HepG2 (cell line): ENCODE results near the gene CPLANE2. TPM values are rescaled to one million over a fixed set of nuclear protein-coding genes. Genes with fewer than 3 reads are reported as not detected.
A peak's percentile ranks its signal among the peaks of the same experiment; 100 is the strongest.

Source experiments
- ATAC-seq: fragments of 200-7000 bp; cut with Tn5 transposase; 3 replicates; pipeline ENCODE4 v1.9.1; 2020; ENCODE audit warnings: mild to moderate bottlenecking, moderate library complexity
- BruUV-seq: library from RNA; stranded (reverse); fragments of 400-500 nt; replicated peaks from 2 replicates; lab custom pipeline; 2021; lab: Mats Ljungman, UMichigan
- CTCF ChIA-PET: fragments of 300-600 bp; formaldehyde crosslinking; extraction: SDS; loops from one replicate; lab custom pipeline; 2021; ENCODE audit warnings: low total read pairs, inconsistent platforms, low intra/inter-chr PET ratio; lab: Yijun Ruan, JAX
- POLR2A ChIA-PET: fragments of 350-600 bp; sonication (Branson Sonifier 250); formaldehyde crosslinking; loops from one replicate; lab custom pipeline; 2020; ENCODE audit warnings: antibody characterized with exemption, inconsistent platforms; lab: Yijun Ruan, JAX
- DNase-seq: peaks from one replicate; pipeline ENCODE4 v3.0.0-alpha.2; 2015; ENCODE audit warnings: low spot score
- FAIRE-seq: peaks from 3 replicates; lab custom pipeline; 2011; peaks lifted over from hg19 to GRCh38; lab: Jason Lieb, UNC
- H2AFZ ChIP-seq: one replicate; pipeline ENCODE4 v1.6.1; 2011; ENCODE audit warnings: low read length, inconsistent platforms
- H3K27ac ChIP-seq: fragments of 300-600 bp; 3 replicates; pipeline ENCODE4 v1.8.0; 2011; ENCODE audit warnings: mixed run types, mild to moderate bottlenecking, mixed read lengths, low read length, inconsistent platforms; ENCODE audit not compliant: insufficient read depth; ENCODE audit errors: extremely low read length
- H3K27me3 ChIP-seq, 2 experiments: fragments of 200-600 bp in 1 of 2; 2 replicates in 1 of 2; 3 replicates in 1 of 2; pipeline versions ENCODE4 v1.6.0 to v1.8.0; 2011; ENCODE audit warnings: low read length in 2 of 2, mild to moderate bottlenecking in 2 of 2, moderate library complexity in 2 of 2, inconsistent platforms in 1 of 2; ENCODE audit not compliant: insufficient read depth in 2 of 2, control insufficient read depth in 1 of 2
- H3K36me3 ChIP-seq, 2 experiments: fragments of 200-600 bp in 1 of 2; replicated peaks in 1 of 2; 2 replicates in 1 of 2; 3 replicates in 1 of 2; pipeline versions ENCODE4 v1.5.1 to v1.8.0; 2011; ENCODE audit warnings: low read length in 2 of 2, inconsistent platforms in 1 of 2; ENCODE audit not compliant: insufficient read depth in 2 of 2, control insufficient read depth in 1 of 2
- H3K4me1 ChIP-seq: 2 replicates; pipeline ENCODE4 v1.5.1; 2012; ENCODE audit warnings: low read length, inconsistent platforms; ENCODE audit not compliant: insufficient read depth
- H3K4me2 ChIP-seq: 2 replicates; pipeline ENCODE4 v1.6.0; 2011; ENCODE audit warnings: low read depth, low read length, inconsistent platforms
- H3K4me3 ChIP-seq, 3 experiments: fragments of 200-600 bp in 1 of 3; sonication (generic), shearing (Covaris generic) in 1 of 3; replicated peaks in 1 of 3; 2 replicates each; pipeline ENCODE4 v1.5.1; 2011 to 2016; ENCODE audit warnings: low read length in 3 of 3, inconsistent platforms in 2 of 3, low read depth in 2 of 3, mild to moderate bottlenecking in 2 of 3, control low read depth in 1 of 3, mixed read lengths in 1 of 3; ENCODE audit not compliant: insufficient read depth in 1 of 3
- H3K79me2 ChIP-seq: one replicate; pipeline ENCODE4 v1.6.1; 2011; ENCODE audit warnings: low read length, inconsistent platforms; ENCODE audit not compliant: insufficient read depth
- H3K9ac ChIP-seq: 2 replicates; pipeline ENCODE4 v1.6.0; 2011; ENCODE audit warnings: mild to moderate bottlenecking, low read depth, low read length, inconsistent platforms; ENCODE audit not compliant: insufficient read depth
- H3K9me3 ChIP-seq: 2 replicates; pipeline ENCODE4 v1.5.1; 2012; ENCODE audit warnings: mild to moderate bottlenecking, low read length
- H4K20me1 ChIP-seq: 2 replicates; pipeline ENCODE4 v1.6.0; 2011; ENCODE audit warnings: inconsistent platforms, mild to moderate bottlenecking, low read length, moderate library complexity; ENCODE audit not compliant: insufficient read depth
- ATRX ChIP-seq: sonication (generic); formaldehyde crosslinking; IDR thresholded peaks from 2 replicates; pipeline ENCODE4 v1.4.0; 2020; ENCODE audit warnings: missing genetic modification reagents, borderline replicate concordance
- HNRNPL ChIP-seq: fragments of 200-400 bp; formaldehyde crosslinking; IDR thresholded peaks from 2 replicates; pipeline ENCODE4 v1.6.1; 2017; ENCODE audit warnings: mild to moderate bottlenecking, low read depth, low read length
- THAP11 ChIP-seq: IDR thresholded peaks from 2 replicates; pipeline ENCODE4 v1.6.1; 2016; ENCODE audit warnings: missing biosample characterization, missing genetic modification reagents
- XBP1 ChIP-seq: sonication (generic); formaldehyde crosslinking; IDR thresholded peaks from 2 replicates; pipeline ENCODE4 v1.5.0; 2020; ENCODE audit warnings: missing genetic modification reagents
- ZBTB33 ChIP-seq: sonication (generic); formaldehyde crosslinking; IDR thresholded peaks from 2 replicates; pipeline ENCODE4 v1.4.0; 2020; ENCODE audit warnings: missing genetic modification reagents
- ZBTB38 ChIP-seq: sonication (generic); formaldehyde crosslinking; IDR thresholded peaks from 2 replicates; pipeline ENCODE4 v1.5.1; 2020; ENCODE audit warnings: mild to moderate bottlenecking, missing genetic modification reagents
- ZFP82 ChIP-seq: sonication (generic); formaldehyde crosslinking; IDR thresholded peaks from 2 replicates; pipeline ENCODE4 v1.5.1; 2020; ENCODE audit warnings: mild to moderate bottlenecking, missing genetic modification reagents, borderline replicate concordance
- ZKSCAN5 ChIP-seq: sonication (generic); formaldehyde crosslinking; IDR thresholded peaks from 2 replicates; pipeline ENCODE4 v1.5.1; 2020; ENCODE audit warnings: mild to moderate bottlenecking, missing genetic modification reagents
- ZNF143 ChIP-seq: sonication (generic); formaldehyde crosslinking; IDR thresholded peaks from 2 replicates; pipeline ENCODE4 v1.4.0; 2020; ENCODE audit warnings: missing genetic modification reagents
- ZNF781 ChIP-seq: sonication (generic); formaldehyde crosslinking; IDR thresholded peaks from 2 replicates; pipeline ENCODE4 v1.5.1; 2020; ENCODE audit warnings: borderline replicate concordance, mild to moderate bottlenecking, missing genetic modification reagents; ENCODE audit errors: not compliant biosample characterization
- WGBS: methylation state at CpG from one replicate; pipeline ENCODE4 v1.1.6; 2017; ENCODE audit warnings: low lambda C conversion rate; 5-methylcytosine and 5-hydroxymethylcytosine counted together
- in situ Hi-C: cut with HindIII; loops from 2 replicates; pipeline ENCODE4 v1.10.0; 2017; ENCODE audit warnings: low pct_unique_long_range_greater_than_20kb; ENCODE audit not compliant: extremely low pct_ligation_motif_present
- intact Hi-C: fragments of 100-400 bp; cut with micrococcal nuclease; formaldehyde crosslinking; loops from one replicate; pipeline ENCODE4 v1.10.0; 2022; ENCODE audit not compliant: unreplicated experiment
- polyA plus RNA-seq, 8 experiments: library from polyadenylated mRNA; depleted of rRNA in 3 of 8; stranded (reverse) in 7 of 8; unstranded in 1 of 8; fragments of >200 nt; fragmentation: Illumina TruSeq in 4 of 8; extraction: Trizol in 4 of 8; gene quantifications; 2 replicates each; pipeline versions ENCODE4 v1.2.1 to v1.2.3, GENCODE V29; 2011 to 2016; ENCODE audit warnings: low read depth in 4 of 8, missing spikeins in 1 of 8, mixed read lengths in 1 of 8; ENCODE audit not compliant: insufficient read depth in 1 of 8
- total RNA-seq, 5 experiments: library from RNA; depleted of rRNA; stranded (reverse); fragments of >200 nt; fragmentation: Illumina TruSeq; extraction: Trizol; gene quantifications; 2 replicates each; pipeline ENCODE4 v1.2.3, GENCODE V29; 2016; ENCODE audit warnings: low read depth in 1 of 5

CPLANE2 gene
- total and polyA plus RNA-seq, 2 of the 13 experiments (the other 11 are each of a cell fraction or from before 2014, with no cell fraction given): 0.29 to 1.6 TPM

- 61% methylated on average over 24 of the region's 35 CpGs for WGBS
- intact Hi-C loops: no loop called here
- Histone ChIP-seq H2AFZ (no peak overlapping the region), H3K9me3 (no peaks in the 10 kb centered on the region), H3K4me2 (no peak overlapping the region), H3K36me3 (no peaks in the 10 kb centered on the region), H3K27me3 (peaks cover under 1 to 1% of the 10 kb centered on the region in 2 experiments; a peak in 3 of 5 replicates), H3K4me3 (no peak overlapping the region), H3K79me2 (no peaks in the 10 kb centered on the region), H3K27ac (no peak overlapping the region), H3K4me1 (peaks cover 8% of the 10 kb centered on the region; the same call in 1 of the 2 replicates), H3K9ac (no peak overlapping the region), H4K20me1 (no peaks in the 10 kb centered on the region)
- POLR2A ChIA-PET: no interaction called here
- TF ChIP-seq ZKSCAN5 (CRISPR knock-in tag) (no peak), ZNF781 (CRISPR knock-in tag) (no peak), ZBTB38 (no peak), XBP1 (CRISPR knock-in tag) (no peak), ZNF143 (CRISPR knock-in tag) (peak; percentile 19; the same call in 1 of the 2 replicates), THAP11 (CRISPR knock-in tag) (peak; percentile 58), ZFP82 (CRISPR knock-in tag) (no peak), ZBTB33 (CRISPR knock-in tag) (peak; percentile 62), ATRX (CRISPR knock-in tag) (no peak), HNRNPL (peak; percentile 74; the same call in 1 of the 2 replicates)
- in situ Hi-C loops: no loop called here
- DNase-seq: no peak
- FAIRE-seq: no peak
- no TSS peak for BruUV-seq
- ATAC-seq: no peak
- CTCF ChIA-PET: no interaction called here
Measured at GRCh38 chr1:16231331-16232315, 5.4 kb downstream of the CPLANE2 start.
